NCI-H460 (cell line): Measurements from ENCODE around the gene ULK4. TPM values are rescaled to one million over a fixed set of nuclear protein-coding genes. Genes with fewer than 3 reads are reported as not detected.
"Not testable (repeated sequence)": the region's sequence is repeated elsewhere in the genome, so short reads cannot be mapped to it uniquely, and the experiment has no call there.

Experiments
- DNase-seq: peaks from one replicate; pipeline ENCODE4 v3.0.0-alpha.2; 2016; ENCODE audit warnings: low read depth; ENCODE audit errors: extremely low read depth
- total RNA-seq: library from RNA; depleted of rRNA; stranded (reverse); fragments of >200 nt; shearing (Covaris generic); gene quantifications from 2 replicates; pipeline ENCODE4 v1.2.3, GENCODE V29; 2014

The ULK4 gene
- total RNA-seq, 1 experiment from 2014 or later = 5.6 TPM

DNA sequence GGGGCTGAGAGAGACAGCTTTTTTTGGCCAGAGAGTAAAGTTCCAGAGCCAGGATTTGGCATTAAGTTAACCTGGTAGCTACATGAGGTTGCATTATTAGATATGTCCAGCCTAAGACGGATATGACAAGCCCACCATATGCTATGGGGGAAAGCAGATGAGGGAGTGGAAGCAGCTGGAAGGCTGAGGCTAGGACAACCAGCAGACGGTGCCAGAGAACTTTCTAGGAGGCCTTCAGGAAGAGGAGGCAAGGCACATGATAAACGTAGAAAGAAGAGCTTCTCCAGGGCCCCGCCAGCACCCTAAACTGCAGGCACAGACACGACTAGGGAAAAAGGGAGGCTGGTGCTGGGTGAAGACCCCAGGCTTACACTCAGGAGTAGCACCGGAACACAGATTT, 675.6 kb downstream of the ULK4 start:
- no peak for DNase-seq

DNA sequence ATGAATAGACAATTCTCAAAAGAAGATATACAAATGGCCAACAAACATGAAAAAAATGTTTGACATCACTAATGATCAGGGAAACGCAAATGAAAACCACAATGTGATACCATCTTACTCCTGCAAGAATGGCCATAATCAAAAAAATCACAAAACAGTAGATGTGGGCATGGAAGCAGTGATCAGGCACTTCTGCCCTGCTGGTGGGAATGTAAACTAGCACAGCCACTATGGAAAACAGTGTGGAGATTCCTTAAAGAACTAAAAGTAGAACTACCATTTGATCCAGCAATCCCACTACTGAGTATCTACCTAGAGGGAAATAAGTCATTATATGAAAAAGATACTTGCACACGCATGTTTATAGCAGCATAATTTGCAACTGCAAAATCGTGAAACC, 677.0 kb downstream of the ULK4 start:
- not testable (repeated sequence) for DNase-seq

DNA sequence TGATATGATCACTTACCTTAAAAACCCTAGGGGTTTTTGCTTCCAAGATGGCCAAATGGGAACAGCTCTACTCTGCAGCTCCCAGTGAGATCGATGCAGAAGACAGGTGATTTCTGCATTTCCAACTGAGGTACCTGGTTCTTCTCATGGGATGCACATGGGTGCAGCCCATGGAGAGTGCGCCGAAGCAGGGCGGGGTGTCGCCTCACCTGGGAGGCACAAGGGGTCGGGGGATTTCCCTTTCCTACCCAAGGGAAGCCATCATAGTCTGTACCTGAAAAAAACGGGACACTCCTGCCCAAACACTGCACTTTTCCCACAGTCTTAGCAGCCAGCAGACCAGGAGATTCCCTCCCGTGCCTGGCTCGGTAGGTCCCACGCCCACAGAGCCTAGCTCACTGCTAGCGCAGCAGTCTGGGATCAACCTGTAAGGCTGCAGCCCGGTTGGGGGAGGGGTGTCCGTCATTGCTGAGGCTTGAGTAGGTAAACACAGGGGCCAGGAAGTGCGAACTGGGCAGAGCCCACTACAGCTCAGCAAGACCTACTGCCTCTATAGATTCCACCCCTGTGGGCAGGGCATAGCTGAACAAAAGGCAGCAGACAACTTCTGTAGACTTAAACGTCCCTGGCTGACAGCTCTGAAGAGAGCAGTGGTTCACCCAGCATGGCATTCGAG, 684.0 kb downstream of the ULK4 start:
- no peak for DNase-seq

DNA sequence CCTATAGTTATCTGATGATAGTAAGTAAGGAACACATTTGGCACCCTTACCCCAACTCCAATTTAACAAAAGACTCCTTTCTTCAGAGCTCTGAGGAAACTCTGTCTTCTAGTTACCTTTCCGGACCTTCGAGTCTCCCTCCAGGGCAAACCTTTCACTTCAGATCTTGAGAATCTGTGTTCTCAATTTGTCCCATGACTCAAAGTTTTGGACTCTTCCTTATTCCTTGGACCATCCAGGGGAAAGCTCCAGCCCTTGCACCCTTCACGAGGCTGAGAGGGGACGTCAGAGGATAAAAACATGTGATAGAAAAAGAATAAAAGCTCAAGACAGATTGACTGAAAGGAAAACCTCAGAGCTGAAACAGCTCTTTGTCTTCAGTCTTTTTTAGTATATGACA, 685.7 kb downstream of the ULK4 start:
- no peak for DNase-seq

DNA sequence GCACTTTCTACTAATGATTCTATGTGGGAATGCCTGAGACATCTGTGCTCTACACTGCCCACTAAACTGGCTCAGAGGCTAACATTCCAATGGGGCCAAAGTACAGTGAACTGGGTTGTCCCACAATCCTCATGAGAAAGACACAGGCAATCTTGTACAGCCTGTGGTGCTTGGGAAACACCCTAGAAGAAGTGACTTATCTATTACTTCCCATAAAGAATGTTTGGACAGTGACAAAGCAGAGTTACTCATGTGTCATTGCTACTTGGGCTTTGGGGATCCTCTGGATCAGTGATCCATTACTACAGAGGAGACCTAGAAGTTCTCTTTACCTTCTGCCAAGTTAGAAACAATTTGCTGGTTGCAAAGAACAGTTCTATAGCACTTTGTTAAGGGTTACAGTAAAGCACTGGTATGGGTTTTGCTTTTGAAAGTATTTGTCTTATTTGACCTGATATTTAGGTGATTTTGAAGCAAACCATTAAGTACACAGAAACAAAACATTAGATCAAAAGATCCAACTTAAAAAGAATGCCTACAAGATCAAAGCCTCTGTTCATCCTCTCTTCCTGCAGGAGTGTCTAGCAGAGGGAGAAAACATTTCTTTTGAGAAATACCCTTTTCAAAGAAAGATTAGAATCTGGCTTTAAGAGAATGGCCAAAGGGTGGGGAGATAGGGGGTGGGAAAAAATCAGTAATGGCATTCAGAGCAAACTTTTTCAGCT, 686.8 kb downstream of the ULK4 start:
- peak; percentile 50 for DNase-seq

DNA sequence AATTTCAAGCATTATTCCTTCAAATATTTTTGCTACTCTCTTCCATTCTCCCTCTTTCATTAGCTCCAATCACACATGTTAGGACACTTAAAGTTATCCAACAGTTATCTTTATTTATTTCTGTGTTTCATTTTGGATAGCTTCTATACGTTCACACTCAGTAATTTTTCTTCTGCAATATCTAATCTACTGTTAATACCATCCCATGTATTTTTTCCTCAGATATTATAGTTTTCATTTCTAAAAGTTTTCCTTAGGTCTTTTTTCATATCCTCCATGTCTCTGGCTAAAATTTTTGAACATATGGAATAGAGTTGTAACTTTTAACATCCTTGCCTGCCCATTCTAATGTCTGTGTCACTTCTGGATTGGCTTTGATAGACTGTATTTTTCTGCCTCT, 689.2 kb downstream of the ULK4 start:
- no peak for DNase-seq

DNA sequence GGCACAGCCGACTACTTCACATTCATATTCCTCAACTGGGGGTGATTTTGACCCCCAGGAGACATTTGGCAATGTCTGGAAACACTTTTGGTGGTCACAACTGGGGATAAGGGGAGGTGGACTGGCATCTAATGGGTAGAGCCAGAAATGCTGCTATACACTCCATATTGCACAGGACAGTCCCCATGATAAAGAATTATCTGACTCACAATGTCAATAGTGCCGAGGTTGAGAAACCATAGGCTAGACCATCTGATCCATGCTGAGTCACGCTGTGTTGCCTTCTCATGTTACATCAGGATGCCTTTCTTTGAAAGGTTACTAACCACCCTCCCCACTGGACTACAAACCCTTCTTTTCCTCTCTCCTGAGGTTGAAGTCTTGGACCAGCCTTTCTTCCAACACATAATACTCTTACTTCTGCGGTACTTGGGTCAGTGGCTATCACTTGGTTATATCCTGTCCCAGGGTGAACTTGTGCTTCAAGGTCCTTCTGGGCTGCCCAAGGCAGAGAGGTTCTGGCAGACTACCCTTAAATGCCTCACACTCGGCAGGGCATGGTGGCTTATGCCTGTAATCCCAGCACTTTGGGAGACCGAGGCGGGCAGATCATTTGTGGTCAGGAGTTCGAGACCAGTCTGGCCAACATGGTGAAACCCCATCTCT, 693.8 kb downstream of the ULK4 start:
- DNase-seq = peak; percentile 95

DNA sequence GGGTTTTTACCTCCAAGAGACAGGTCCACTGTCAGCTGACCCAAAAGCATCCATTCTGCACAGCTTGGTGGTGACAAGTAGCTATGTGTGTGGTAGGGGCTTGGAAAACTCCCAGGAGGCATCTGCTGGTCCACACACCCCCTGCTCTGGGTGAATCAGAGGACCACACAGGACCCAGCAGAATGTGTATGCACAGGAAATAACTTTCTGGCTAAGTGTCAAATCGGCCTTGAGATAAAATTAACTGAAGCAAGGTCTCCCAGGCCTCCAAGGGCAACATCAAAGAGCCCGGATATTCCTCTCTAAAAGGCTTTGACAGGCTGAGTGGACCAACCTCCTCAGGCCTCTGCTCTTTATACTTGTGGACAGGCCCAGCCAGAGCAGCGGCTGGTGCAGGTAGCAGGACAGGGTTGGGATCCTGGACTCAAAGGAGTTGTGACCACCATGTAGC, 696.1 kb downstream of the ULK4 start:
- DNase-seq = no peak

DNA sequence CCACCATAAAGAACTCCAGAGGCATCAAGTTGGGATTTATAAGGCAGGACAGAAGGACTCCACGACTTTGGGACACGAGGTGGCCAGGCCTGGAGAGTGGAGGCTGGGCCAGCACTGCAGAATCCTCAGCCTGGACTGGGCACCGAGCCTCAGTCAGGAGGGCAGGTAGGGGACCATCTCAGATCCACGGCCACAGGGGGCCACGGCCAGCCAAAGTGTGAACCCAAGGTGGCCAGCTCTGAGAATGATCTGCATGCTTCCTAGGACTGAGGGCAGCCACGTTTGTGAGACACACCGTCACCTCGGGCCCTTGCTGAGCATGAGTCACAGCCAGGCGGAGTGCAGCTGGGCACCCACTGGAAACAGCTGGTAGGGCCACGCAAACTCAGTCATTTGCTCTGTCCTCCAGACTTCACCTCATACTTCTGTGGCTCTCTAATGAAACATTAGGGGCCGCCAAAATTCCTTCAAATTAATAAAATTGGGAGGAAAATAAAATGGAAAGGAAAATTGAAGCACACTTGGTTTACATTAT, 696.8 kb downstream of the ULK4 start:
- DNase-seq = peak; percentile 4

DNA sequence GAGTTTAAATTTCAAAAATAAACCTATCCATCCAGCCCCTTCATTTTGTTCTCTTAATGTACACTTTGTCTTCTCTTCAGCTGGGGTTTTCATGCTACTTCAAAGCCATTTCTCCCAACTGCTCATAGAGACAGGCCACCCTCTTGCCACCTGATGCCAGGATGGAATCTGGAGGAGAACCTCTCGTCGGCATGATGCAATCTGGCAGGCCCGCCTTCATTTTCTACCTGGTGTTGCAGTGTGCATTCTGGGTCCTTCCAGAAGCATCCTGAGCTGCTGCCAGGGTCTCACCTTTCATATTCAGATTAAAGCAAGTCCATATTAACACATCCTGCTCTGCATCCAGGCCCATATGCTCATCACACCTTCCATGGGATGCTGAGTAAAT, 701.8 kb downstream of the ULK4 start:
- no peak for DNase-seq

DNA sequence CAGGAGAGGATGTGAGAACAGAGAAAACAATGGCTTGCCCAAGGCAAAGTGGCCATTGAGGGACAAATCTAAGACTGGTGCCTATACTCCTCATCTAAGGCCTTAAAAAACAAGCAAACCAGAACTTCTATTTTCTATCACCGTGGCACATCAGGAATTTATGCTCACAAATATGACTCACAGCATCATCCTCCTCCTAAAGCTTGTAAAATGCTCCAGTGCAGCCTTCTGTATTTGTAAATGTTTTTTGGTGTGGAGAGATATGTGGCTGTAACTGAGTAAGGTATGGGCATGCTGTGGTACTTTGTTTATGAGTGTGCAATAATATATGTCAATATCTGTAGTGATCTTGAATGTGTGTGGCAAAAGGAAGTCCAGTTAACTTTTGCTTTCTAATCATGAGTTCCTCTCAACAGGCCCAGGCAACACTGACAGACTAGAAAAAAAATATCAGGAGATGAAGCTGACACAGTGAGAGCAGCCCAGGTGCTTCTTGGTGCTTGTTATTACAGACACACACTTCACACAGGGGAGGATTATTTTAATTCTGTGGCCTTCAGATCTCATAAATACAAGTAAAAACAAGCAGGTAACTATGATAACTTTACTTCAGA, 702.3 kb downstream of the ULK4 start:
- no peak for DNase-seq

DNA sequence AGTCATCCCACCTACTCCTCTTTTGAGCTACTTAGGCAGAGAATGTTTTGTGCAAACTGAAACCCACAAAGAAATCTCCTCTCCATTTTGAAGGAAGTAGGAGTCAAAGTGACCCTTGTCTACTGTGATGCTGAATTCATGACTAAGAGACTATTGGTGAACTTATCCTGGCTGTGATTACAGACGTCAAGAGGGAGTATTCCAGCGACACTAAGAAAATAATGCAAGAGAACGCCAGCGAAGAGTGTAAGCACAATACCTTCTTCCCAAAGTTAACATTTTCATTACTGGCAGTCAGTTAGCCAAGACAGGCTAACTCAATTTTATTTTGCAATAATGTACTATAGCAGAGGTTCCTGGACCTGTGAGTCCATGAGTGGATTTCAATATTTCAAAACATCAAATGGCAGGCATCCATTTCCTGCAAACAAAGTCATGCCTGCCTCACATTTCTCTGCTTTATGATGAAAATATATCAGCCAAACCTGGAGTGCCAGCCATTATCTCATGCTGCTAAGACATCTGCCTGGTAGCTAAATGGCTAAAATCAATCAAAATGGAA, 703.6 kb downstream of the ULK4 start:
- no peak for DNase-seq

DNA sequence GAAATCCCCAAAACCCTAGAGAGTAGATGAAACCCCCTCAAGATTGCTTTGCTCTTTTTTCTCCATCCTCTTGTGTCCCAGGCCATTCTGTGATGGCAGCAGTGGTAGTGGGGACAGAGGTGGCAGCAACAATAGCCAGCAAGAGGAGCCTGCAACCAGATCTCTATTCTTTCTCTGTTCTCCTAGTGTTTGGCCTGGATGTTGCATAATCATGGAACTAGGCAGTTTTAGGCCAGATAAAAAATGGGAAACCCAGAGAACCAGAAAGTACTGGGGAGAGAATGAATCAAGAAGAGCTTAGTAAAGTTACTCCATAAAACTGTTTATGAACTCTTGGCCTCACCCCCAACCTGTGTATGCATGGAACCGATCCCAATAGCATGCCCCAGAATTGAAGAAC, 710.3 kb downstream of the ULK4 start:
- no peak for DNase-seq

DNA sequence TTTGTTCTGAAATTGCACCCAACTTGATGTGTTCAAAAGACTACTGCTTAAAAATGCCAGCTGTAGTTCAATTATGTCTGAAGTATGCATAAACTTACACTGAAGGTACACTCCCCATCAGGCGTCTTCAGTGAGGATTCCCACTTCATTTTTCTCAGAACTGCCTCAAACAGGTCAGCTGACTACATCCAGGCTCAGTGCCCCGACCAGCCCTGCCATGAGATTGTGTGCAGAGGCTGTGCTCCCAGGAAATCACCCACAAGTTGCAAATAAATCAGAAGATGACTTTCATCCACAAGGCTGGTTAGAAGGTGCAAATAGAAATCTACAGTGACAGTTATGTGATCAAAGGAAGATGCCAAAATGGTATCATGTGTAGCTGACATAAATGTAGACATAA, 711.1 kb downstream of the ULK4 start:
- no peak for DNase-seq

DNA sequence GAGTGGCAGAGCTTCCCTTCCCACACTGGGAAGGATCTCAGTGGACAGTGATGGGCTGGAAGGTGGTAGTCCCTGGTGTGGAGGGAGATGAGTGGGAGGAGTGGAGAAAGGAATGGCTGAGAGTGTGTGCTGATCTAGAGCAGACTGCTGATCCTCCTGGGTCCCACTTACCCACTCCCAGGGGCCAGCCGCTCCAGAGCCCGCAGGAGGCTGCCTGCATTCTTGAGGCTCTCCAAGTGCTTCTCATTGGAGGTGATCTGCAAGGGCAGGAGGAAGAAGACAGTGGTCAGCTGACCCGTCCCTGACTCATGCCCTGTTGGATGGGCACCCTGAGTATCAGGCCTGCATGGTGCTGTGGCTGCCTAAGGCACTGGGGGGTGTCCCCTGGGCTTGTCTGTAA, 712.6 kb downstream of the ULK4 start:
- no peak for DNase-seq

DNA sequence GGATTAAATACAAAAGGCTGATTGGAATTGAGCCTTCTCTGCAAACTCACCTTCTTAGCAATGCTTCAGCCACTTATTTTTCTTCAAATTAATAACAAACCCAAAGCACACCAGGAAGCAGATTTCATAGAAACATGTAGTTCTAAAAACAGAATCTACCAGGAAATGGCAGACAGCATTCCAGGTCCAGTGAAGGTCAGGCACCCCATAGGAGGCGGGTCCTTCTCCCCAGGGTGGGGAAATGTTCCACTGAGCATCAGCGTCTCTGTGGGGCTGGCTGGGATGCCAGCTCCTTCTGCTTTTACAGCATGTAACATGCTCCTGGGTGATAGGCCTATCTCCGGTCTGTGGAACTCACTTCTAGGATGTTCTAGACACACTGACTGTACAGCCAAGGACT, 713.4 kb downstream of the ULK4 start:
- DNase-seq = no peak

DNA sequence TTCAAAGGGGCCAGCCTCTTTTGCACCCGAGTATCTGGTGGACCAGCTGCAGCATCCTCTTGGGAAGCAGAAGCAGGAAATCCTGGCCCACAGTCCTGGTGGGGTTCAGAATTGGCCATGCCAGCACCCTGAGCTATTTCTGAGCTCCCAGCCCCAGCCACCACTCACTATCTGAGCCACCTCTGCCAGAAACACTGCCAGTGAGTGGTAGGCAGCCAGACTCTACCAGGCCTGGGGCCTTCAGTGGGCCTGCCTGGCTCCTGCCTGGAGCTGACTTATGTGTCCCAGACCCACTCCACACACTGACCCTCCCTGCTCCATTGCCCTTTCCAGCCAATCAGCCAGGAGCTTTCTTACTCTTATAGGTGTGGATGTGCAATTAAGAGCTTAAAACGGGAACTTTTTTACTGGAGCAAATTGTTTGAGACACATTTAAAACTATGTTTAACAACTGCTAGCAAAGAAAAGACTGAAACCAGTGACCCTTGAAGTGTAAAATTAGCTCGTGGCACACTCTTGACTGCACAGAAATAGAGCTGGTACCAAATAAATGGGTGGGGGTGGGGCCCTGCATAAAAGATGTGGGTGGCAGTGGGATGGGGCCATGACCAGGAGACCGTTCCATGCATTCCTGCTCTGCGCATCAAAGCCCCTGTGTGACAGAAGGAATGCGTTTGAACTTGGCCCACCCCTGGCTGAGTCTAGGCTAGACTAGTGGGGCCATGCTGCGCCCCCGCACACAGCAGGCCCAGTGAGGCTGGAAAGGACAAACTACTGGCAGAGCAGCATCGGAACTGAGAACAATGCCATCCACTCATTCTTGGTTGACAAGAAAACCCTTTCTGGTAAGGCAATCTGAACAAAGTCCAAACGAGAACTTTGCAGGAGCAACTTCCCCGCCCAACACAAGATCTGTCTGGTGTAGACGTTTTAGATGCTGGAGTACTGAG, 714.6 kb downstream of the ULK4 start:
- no peak for DNase-seq

DNA sequence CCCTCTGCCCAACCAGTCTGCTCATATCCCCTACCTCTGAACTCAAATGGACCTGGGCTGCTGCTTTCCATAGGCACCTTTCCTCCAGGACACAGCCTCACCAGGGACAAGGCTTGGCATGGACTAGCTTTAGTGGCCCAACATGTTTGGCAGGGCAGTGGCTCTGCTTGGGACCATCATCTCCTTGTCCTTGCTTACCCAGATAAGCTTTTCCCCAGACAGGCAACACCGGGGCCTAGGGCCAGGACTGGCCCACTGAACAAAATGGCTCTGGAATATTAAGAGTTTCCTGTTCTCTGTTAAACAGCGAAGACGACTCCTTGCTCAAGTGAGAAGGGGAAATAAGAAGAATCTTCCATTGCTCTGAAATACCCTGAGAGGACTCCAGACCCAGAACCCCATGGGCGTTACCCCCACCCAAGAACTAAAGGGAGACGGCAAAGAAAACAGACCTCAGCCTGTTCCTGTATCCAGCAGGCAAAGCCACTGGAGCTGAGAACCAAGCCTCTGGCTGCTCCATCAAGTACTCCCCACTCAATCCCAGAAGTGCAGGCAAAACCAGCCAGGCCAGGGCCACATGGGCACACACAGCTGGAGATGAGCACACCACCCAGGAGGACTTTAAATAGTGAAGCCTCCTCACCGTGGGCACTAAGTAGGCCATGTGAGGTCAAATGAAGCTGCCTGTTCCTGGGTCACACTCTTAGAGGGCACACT, 717.1 kb downstream of the ULK4 start:
- DNase-seq = no peak

DNA sequence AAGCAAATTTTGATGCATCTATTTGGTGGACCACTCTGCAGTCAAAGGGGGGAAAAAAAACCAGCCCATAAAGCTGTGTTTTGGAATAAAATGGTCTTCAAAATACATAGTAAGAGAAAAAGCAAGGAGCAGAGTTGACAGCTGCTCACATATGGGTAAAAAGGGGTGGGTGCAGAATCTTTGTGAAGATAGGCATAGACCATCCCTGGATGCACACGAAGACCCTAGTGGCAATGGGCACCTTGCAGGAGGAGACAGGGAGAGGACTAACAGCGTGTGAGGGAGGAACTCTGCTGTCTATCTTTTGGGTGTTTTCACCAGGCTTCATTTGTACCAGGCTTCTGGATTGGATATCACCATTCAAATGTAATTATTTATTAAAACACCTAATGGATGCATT, 718.7 kb downstream of the ULK4 start:
- no peak for DNase-seq
